ENCODE measurements around the gene KRT33B. TPM values are rescaled to one million over a fixed set of nuclear protein-coding genes. Genes with fewer than 3 reads are reported as not detected.

The KRT33B gene
- polyA plus RNA-seq, 1 donor (not counting 4 experiments of a cell fraction or from before 2014, with no cell fraction given) = 0.21 TPM

- Histone ChIP-seq H3K4me2 (ENCODE audit: control insufficient read depth, extremely low read depth, insufficient read depth, low read depth, low read length) (no peak overlapping the region), H3K9me1 (ENCODE audit: control insufficient read depth, extremely low read depth, insufficient read depth, low read length) (no peaks in the 10 kb centered on the region), H3K27me3 (ENCODE audit: control insufficient read depth, extremely low read depth, insufficient read depth, low read length) (no peaks in the 10 kb centered on the region), H3K79me2 (ENCODE audit: control insufficient read depth, insufficient read depth, low read length) (no peaks in the 10 kb centered on the region), H3K9ac (ENCODE audit: control insufficient read depth, extremely low read depth, insufficient read depth, low read length) (no peak overlapping the region), H3K4me1 (ENCODE audit: control insufficient read depth, extremely low read depth, insufficient read depth, low read length) (peaks cover 25% of the 10 kb centered on the region), H3K9me3 (ENCODE audit: control insufficient read depth, low read depth, low read length) (no peaks in the 10 kb centered on the region), H3K4me3 (ENCODE audit: control insufficient read depth in 2 of 3, extremely low read depth in 1 of 3, insufficient read depth in 2 of 3, low read depth in 1 of 3, low read length in 3 of 3) (no peak overlapping the region), H3K36me3 (ENCODE audit: control insufficient read depth in 2 of 2, extremely low read depth in 1 of 2, insufficient read depth in 2 of 2, low read length in 2 of 2) (no peaks in the 10 kb centered on the region), H4K20me1 (ENCODE audit: control insufficient read depth, extremely low read depth, insufficient read depth, low read length) (no peaks in the 10 kb centered on the region), H2AFZ (ENCODE audit: control insufficient read depth, low read length) (no peak overlapping the region), H3K27ac (ENCODE audit: control insufficient read depth, insufficient read depth, low read length) (no peak overlapping the region)
- dilution Hi-C loops (cut with MboI; ENCODE audit: extremely low pct_ligation_motif_present, low sequenced_read_pairs) = no loop called here
- no peak for FAIRE-seq
- TF ChIP-seq CTCF (optimal IDR thresholded peaks at IDR 0.05 in 1 of 3, IDR thresholded peaks at IDR 0.05 in 1 of 3, conservative IDR thresholded peaks at IDR 0.05 in 1 of 3; ENCODE audit: extremely low read depth in 1 of 3, insufficient read depth in 2 of 3, low read length in 3 of 3) (no peak), EZH2 (IDR thresholded peaks at IDR 0.05; ENCODE audit: low read length) (no peak)
- DNase-seq (ENCODE audit: low read depth, low spot score) = no peak
Observed at GRCh38 chr17:41407226-41407625, 37.6 kb upstream of the KRT33B start.

DNA sequence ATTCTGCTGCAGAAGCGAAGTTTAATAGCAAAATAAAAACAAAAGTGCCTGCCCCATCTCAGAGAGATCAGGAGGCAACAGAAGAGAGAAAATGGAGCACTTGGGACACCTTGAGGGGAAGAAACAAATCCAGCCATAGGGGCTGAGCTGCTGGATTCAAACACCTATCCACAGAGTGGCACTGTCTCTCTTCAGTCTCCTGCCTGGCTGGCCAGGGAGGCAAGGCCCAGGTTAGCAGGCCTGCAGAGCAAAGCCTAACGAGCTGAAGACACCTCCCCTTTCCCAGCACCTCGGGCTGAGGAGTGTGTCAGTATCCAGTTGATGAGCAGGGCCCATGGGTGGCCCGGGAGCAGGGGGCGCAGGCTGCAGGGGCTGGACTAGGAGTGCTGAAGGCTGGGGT is 36.6 kb upstream of the KRT33B start:
- Histone ChIP-seq H2AFZ (ENCODE audit: control insufficient read depth, low read length) (no peak overlapping the region), H4K20me1 (ENCODE audit: control insufficient read depth, extremely low read depth, insufficient read depth, low read length) (no peaks in the 10 kb centered on the region), H3K27me3 (ENCODE audit: control insufficient read depth, extremely low read depth, insufficient read depth, low read length) (no peaks in the 10 kb centered on the region), H3K4me2 (ENCODE audit: control insufficient read depth, extremely low read depth, insufficient read depth, low read depth, low read length) (no peak overlapping the region), H3K4me3 (ENCODE audit: control insufficient read depth in 2 of 3, extremely low read depth in 1 of 3, insufficient read depth in 2 of 3, low read depth in 1 of 3, low read length in 3 of 3) (no peak overlapping the region), H3K9me1 (ENCODE audit: control insufficient read depth, extremely low read depth, insufficient read depth, low read length) (no peaks in the 10 kb centered on the region), H3K36me3 (ENCODE audit: control insufficient read depth in 2 of 2, extremely low read depth in 1 of 2, insufficient read depth in 2 of 2, low read length in 2 of 2) (no peaks in the 10 kb centered on the region), H3K4me1 (ENCODE audit: control insufficient read depth, extremely low read depth, insufficient read depth, low read length) (peaks cover 29% of the 10 kb centered on the region), H3K9ac (ENCODE audit: control insufficient read depth, extremely low read depth, insufficient read depth, low read length) (no peak overlapping the region), H3K27ac (ENCODE audit: control insufficient read depth, insufficient read depth, low read length) (no peak overlapping the region), H3K79me2 (ENCODE audit: control insufficient read depth, insufficient read depth, low read length) (no peaks in the 10 kb centered on the region), H3K9me3 (ENCODE audit: control insufficient read depth, low read depth, low read length) (no peaks in the 10 kb centered on the region)
- dilution Hi-C loops (cut with MboI; ENCODE audit: extremely low pct_ligation_motif_present, low sequenced_read_pairs) = no loop called here
- DNase-seq (ENCODE audit: low read depth, low spot score) = no peak
- peak; percentile 28 to 78 (median 61) for TF ChIP-seq CTCF (optimal IDR thresholded peaks at IDR 0.05 in 1 of 3, IDR thresholded peaks at IDR 0.05 in 1 of 3, conservative IDR thresholded peaks at IDR 0.05 in 1 of 3; ENCODE audit: extremely low read depth in 1 of 3, insufficient read depth in 2 of 3, low read length in 3 of 3)
- TF ChIP-seq EZH2 (IDR thresholded peaks at IDR 0.05; ENCODE audit: low read length) = no peak
- peak; percentile 53 for FAIRE-seq
